Left renal pelvis (tissue), 4 donors: ENCODE measurements around the gene NADSYN1. TPM values are rescaled to one million over a fixed set of nuclear protein-coding genes. Genes with fewer than 3 reads are reported as not detected.
"Not testable (repeated sequence)": the region's sequence is repeated elsewhere in the genome, so short reads cannot be mapped to it uniquely, and the experiment has no call there.

ENCODE experiments used
- DNase-seq, 4 donors: peaks; one replicate each; pipeline ENCODE4 v3.0.0-alpha.2; 2013; ENCODE audit warnings: low read depth in 4 of 4, low spot score in 3 of 4
- polyA plus RNA-seq, 4 donors: library from polyadenylated mRNA; unstranded; fragments of 120-200 nt; gene quantifications; one replicate each; pipeline ENCODE4 v1.2.1, GENCODE V29; 2013; ENCODE audit not compliant: insufficient read length in 4 of 4

Gene NADSYN1
- polyA plus RNA-seq, 4 donors, result 27.3 to 63.3 (median 37.5) TPM

- DNase-seq, result no peak
Observed at GRCh38 chr11:71518506-71519471, 65.8 kb downstream of the NADSYN1 start.

- DNase-seq, result no peak
Observed at GRCh38 chr11:71519546-71519945, 66.5 kb downstream of the NADSYN1 start.

GRCh38 chr11:71525188-71525937, 72.4 kb downstream of the NADSYN1 start:
- no peak for DNase-seq

- no peak for DNase-seq
Observed at GRCh38 chr11:71525938-71526495, 73.0 kb downstream of the NADSYN1 start.

GRCh38 chr11:71526796-71527575, 74.0 kb downstream of the NADSYN1 start, which contains the start of gene KRTAP5-7:
KRTAP5-7 (plus strand) TSS chr11:71527267; CDS start chr11:71527301, 34 bp downstream.
- not testable (repeated sequence) for DNase-seq

- no peak for DNase-seq
Observed at GRCh38 chr11:71527576-71528210, 74.7 kb downstream of the NADSYN1 start.

GRCh38 chr11:71530602-71531001, 77.6 kb downstream of the NADSYN1 start:
- DNase-seq, result peak in 1 of 4 donors; percentile 9

- DNase-seq, result no peak
Observed at GRCh38 chr11:71532036-71532610, 79.1 kb downstream of the NADSYN1 start.

- not testable (repeated sequence) for DNase-seq
Observed at GRCh38 chr11:71534711-71535608, 82.0 kb downstream of the NADSYN1 start.

- no peak for DNase-seq
Observed at GRCh38 chr11:71535825-71536224, 82.8 kb downstream of the NADSYN1 start.

- no peak for DNase-seq
Observed at GRCh38 chr11:71537537-71537936, 84.5 kb downstream of the NADSYN1 start.

- not testable (repeated sequence) for DNase-seq
Observed at GRCh38 chr11:71537977-71538665, 85.1 kb downstream of the NADSYN1 start, which contains the start of gene KRTAP5-8. KRTAP5-8 (plus strand) TSS chr11:71538025; CDS start chr11:71538056, 31 bp downstream.

- no peak for DNase-seq
Observed at GRCh38 chr11:71538666-71538990, 85.6 kb downstream of the NADSYN1 start.

- no peak for DNase-seq
Observed at GRCh38 chr11:71539017-71539416, 86.0 kb downstream of the NADSYN1 start.

GRCh38 chr11:71539971-71540370, 87.0 kb downstream of the NADSYN1 start:
- DNase-seq, result not testable (repeated sequence)

- DNase-seq, result not testable (repeated sequence)
Observed at GRCh38 chr11:71540521-71541304, 87.7 kb downstream of the NADSYN1 start.

GRCh38 chr11:71542382-71542781, 89.4 kb downstream of the NADSYN1 start:
- no peak for DNase-seq
